ENCODE results near the gene KCNQ1. TPM values are rescaled to one million over a fixed set of nuclear protein-coding genes. Genes with fewer than 3 reads are reported as not detected.

Gene KCNQ1
- polyA plus RNA-seq, 1 donor (not counting 4 experiments of a cell fraction or from before 2014, with no cell fraction given) = not detected

DNA sequence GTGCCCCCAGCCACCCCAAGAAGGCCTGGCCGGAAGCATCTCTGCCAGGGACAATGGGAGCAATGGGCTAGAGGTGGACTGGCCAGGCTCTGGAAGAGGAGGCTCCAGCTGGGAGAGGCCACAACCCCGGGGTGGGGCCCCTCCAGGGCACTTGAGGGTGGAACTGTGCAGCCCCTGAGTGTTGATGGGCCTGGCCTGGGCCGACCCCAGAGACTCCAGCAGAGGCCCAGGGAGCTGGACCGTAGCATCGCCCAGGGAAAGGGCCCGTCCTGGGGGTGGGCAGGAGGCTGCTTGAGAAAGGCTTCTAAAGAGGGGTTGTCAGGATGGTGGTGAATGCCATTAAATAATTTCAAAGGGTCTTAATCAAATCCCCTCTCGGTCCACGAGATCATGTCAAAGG is 410.4 kb downstream of the KCNQ1 start:
- FAIRE-seq (no peak), DNase-seq (ENCODE audit: low read depth, low spot score) (no peak)
- Histone ChIP-seq H3K27ac (ENCODE audit: control insufficient read depth, insufficient read depth, low read length) (no peak overlapping the region), H3K36me3 (ENCODE audit: control insufficient read depth in 2 of 2, extremely low read depth in 1 of 2, insufficient read depth in 2 of 2, low read length in 2 of 2) (no peaks in the 10 kb centered on the region), H3K4me2 (ENCODE audit: control insufficient read depth, extremely low read depth, insufficient read depth, low read depth, low read length) (no peak overlapping the region), H3K4me3 (ENCODE audit: control insufficient read depth in 2 of 3, extremely low read depth in 1 of 3, insufficient read depth in 2 of 3, low read depth in 1 of 3, low read length in 3 of 3) (no peak overlapping the region), H3K9me3 (ENCODE audit: control insufficient read depth, low read depth, low read length) (no peaks in the 10 kb centered on the region), H3K27me3 (ENCODE audit: control insufficient read depth, extremely low read depth, insufficient read depth, low read length) (peaks cover 11% of the 10 kb centered on the region), H4K20me1 (ENCODE audit: control insufficient read depth, extremely low read depth, insufficient read depth, low read length) (no peaks in the 10 kb centered on the region), H2AFZ (ENCODE audit: control insufficient read depth, low read length) (no peak overlapping the region), H3K4me1 (ENCODE audit: control insufficient read depth, extremely low read depth, insufficient read depth, low read length) (no peaks in the 10 kb centered on the region), H3K9ac (ENCODE audit: control insufficient read depth, extremely low read depth, insufficient read depth, low read length) (no peak overlapping the region), H3K9me1 (ENCODE audit: control insufficient read depth, extremely low read depth, insufficient read depth, low read length) (no peaks in the 10 kb centered on the region), H3K79me2 (ENCODE audit: control insufficient read depth, insufficient read depth, low read length) (no peaks in the 10 kb centered on the region)
- dilution Hi-C loops (cut with MboI; ENCODE audit: extremely low pct_ligation_motif_present, low sequenced_read_pairs) = no loop called here
- TF ChIP-seq, protein P1, sequence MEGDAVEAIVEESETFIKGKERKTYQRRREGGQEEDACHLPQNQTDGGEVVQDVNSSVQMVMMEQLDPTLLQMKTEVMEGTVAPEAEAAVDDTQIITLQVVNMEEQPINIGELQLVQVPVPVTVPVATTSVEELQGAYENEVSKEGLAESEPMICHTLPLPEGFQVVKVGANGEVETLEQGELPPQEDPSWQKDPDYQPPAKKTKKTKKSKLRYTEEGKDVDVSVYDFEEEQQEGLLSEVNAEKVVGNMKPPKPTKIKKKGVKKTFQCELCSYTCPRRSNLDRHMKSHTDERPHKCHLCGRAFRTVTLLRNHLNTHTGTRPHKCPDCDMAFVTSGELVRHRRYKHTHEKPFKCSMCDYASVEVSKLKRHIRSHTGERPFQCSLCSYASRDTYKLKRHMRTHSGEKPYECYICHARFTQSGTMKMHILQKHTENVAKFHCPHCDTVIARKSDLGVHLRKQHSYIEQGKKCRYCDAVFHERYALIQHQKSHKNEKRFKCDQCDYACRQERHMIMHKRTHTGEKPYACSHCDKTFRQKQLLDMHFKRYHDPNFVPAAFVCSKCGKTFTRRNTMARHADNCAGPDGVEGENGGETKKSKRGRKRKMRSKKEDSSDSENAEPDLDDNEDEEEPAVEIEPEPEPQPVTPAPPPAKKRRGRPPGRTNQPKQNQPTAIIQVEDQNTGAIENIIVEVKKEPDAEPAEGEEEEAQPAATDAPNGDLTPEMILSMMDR (optimal IDR thresholded peaks at IDR 0.05 in 1 of 3, IDR thresholded peaks at IDR 0.05 in 1 of 3, conservative IDR thresholded peaks at IDR 0.05 in 1 of 3; ENCODE audit: extremely low read depth in 1 of 3, insufficient read depth in 2 of 3, low read length in 3 of 3) = no peak
- no peak for TF ChIP-seq EZH2 (IDR thresholded peaks at IDR 0.05; ENCODE audit: low read length)

DNA sequence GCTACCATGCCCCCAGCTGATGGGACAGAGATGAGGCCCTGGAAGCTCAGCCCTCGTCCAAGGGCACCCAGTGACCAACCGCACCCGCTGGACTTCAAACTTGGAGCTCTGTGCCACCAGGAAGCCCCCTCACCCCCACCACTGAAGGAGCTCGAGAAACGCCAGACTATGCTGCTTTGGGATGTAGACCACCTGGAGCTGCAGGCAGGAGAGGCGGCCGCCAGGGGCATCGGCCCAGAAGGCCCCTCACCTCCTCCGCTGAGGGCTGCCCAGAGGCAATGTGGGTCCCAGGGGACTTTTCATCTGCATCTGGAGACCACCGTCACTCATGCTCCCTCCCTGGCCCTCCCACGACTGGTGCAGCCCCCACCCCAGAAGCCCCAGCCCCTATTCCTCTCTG is 412.5 kb downstream of the KCNQ1 start:
- Histone ChIP-seq H3K4me1 (ENCODE audit: control insufficient read depth, extremely low read depth, insufficient read depth, low read length) (no peaks in the 10 kb centered on the region), H3K4me2 (ENCODE audit: control insufficient read depth, extremely low read depth, insufficient read depth, low read depth, low read length) (no peak overlapping the region), H3K9me3 (ENCODE audit: control insufficient read depth, low read depth, low read length) (no peaks in the 10 kb centered on the region), H3K4me3 (ENCODE audit: control insufficient read depth in 2 of 3, extremely low read depth in 1 of 3, insufficient read depth in 2 of 3, low read depth in 1 of 3, low read length in 3 of 3) (no peak overlapping the region), H3K36me3 (ENCODE audit: control insufficient read depth in 2 of 2, extremely low read depth in 1 of 2, insufficient read depth in 2 of 2, low read length in 2 of 2) (no peaks in the 10 kb centered on the region), H3K27ac (ENCODE audit: control insufficient read depth, insufficient read depth, low read length) (no peak overlapping the region), H2AFZ (ENCODE audit: control insufficient read depth, low read length) (no peak overlapping the region), H3K79me2 (ENCODE audit: control insufficient read depth, insufficient read depth, low read length) (no peaks in the 10 kb centered on the region), H3K9ac (ENCODE audit: control insufficient read depth, extremely low read depth, insufficient read depth, low read length) (no peak overlapping the region), H4K20me1 (ENCODE audit: control insufficient read depth, extremely low read depth, insufficient read depth, low read length) (no peaks in the 10 kb centered on the region), H3K9me1 (ENCODE audit: control insufficient read depth, extremely low read depth, insufficient read depth, low read length) (no peaks in the 10 kb centered on the region), H3K27me3 (ENCODE audit: control insufficient read depth, extremely low read depth, insufficient read depth, low read length) (peaks cover 28% of the 10 kb centered on the region)
- dilution Hi-C loops (cut with MboI; ENCODE audit: extremely low pct_ligation_motif_present, low sequenced_read_pairs) = no loop called here
- DNase-seq (ENCODE audit: low read depth, low spot score) (no peak), FAIRE-seq (no peak)
- TF ChIP-seq, protein P1 (optimal IDR thresholded peaks at IDR 0.05 in 1 of 3, IDR thresholded peaks at IDR 0.05 in 1 of 3, conservative IDR thresholded peaks at IDR 0.05 in 1 of 3; ENCODE audit: extremely low read depth in 1 of 3, insufficient read depth in 2 of 3, low read length in 3 of 3) = no peak
- TF ChIP-seq EZH2 (IDR thresholded peaks at IDR 0.05; ENCODE audit: low read length) = no peak

Data from keratinocyte (primary cell).